ENCODE data around the gene GJB2.

The GJB2 gene

DNA sequence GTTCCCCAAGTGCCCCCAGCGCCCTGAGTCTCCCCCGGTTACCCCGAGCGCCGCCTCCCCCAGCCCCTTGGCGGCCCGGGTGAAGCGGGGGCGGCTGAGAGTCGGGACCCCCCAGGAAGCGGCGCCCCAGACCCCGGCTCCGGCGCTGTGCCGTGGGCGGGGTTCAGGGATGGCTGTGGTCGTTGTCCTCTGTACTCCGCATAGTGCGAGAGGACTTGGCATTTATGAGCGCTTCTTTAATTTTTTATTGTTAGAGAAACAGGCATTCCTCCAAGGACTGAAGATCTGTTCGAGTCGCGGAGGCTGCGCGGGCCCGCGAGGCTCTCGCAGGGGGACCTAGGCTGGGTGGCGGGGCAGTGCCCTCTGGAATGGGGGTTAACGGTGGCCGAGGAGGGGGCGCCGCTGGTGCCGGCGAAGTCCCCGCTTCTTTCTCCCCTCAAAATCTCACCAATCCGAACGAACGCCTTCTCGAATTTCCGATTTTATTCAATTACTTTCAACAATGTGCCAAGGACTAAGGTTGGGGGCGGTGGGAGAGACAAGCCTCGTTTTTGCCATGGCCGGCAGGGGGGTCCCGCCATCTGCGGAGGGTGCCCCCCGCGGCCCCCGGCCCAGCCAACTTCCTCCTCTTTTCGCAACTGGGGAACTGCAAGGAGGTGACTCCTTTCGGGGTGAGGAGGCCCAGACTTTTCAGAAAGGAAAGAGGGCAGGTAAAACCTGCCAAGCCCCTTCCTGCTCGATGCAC lies 596 bp upstream of the GJB2 start:
- H3K4me3 ChIP-seq (ENCODE audit: control insufficient read depth, low read depth, low read length) = peak overlapping the region; percentile 55
- DNase-seq (ENCODE audit: low read depth) = no peak
- no peak for TF ChIP-seq CTCF (conservative IDR thresholded peaks at IDR 0.05; ENCODE audit: control insufficient read depth, insufficient read depth, low read depth, low read length)

GRCh38 chr13:20192158-20192835 lies 441 bp downstream of the GJB2 start:
- DNase-seq (ENCODE audit: low read depth) = peak; percentile 32
- peak overlapping the region; percentile 55 for H3K4me3 ChIP-seq (ENCODE audit: control insufficient read depth, low read depth, low read length)
- no peak for TF ChIP-seq CTCF (conservative IDR thresholded peaks at IDR 0.05; ENCODE audit: control insufficient read depth, insufficient read depth, low read depth, low read length)

DNA sequence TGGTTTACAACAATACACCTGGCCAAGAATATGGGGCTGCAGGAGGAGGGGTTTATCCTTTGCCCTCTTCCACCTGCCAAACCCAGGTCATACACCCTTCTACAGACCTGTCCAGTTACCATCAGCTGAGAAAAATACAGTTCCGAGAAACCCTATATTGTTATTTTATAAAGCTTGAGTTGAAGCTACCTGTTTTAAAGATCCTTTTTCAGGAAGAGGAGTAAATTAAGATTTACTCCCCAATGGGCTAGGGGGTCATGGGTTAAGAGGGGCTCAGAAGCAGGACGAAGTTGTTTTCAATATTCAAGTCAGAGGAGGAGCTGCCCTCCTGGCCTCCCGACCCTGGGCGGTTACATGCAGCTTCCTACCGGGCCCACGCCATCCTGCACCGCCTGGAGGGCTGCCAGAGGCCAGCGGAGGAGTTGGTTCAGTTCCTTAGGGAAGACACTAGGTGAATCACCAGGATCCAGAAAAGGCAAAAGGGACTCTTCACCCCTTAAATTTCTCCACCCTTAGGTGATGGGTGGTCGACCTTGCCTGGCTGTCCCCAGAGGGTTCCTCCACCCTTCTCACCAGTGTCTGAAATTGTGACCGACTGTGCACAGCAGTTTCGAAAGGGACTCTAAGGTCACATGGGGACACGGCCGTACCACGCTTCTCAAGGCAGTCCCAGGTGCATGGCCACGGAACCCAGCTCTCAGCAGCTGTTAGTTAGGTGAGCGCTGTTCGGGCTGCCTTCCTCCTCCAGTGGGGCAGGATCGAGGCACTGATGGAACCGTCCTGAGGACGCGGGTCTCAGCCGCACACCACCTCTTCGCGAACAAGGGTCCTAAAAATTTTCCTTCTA lies 1.2 kb downstream of the GJB2 start:
- no peak for TF ChIP-seq CTCF (conservative IDR thresholded peaks at IDR 0.05; ENCODE audit: control insufficient read depth, insufficient read depth, low read depth, low read length)
- peak overlapping the region; percentile 55 for H3K4me3 ChIP-seq (ENCODE audit: control insufficient read depth, low read depth, low read length)

DNA sequence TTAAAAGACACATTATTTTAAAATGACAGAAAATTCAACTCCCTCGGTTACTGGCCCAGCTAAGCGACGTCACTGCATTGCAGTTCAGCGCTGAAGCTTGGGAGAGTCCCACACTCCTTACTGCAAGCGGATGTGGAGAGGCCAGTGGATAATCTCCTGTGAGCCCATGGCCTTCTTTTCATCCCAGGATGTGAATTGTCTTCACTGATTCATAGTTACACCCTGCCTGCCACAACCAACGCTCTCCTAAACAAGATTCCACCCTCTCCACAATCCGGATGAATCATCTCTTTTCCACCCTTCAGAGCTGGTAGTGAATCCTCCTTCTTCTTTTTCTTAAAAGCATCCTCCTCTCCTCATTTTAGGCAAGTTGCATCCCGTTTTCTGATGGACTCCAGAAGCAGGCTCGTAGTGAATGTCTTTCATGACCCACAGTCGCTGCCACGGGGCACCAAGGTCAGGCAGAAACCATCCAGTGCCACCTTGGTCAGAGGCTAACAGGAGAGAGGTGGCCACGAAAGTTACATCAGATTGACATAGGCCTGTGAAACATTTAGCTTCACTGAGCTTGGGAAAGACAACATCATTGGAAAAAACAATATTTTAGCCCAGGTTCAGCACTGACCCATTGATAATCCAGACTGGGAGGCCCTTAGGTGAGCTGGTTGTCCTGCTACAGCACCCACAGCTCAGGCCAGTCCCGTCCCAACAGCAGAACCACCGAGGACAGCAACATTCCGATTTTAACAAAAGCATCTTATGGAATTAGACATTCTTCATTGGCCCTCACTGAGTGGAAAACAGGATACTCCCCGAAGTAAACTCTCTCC lies 2.0 kb downstream of the GJB2 start:
- H3K4me3 ChIP-seq (ENCODE audit: control insufficient read depth, low read depth, low read length) = peak overlapping the region; percentile 17
- no peak for TF ChIP-seq CTCF (conservative IDR thresholded peaks at IDR 0.05; ENCODE audit: control insufficient read depth, insufficient read depth, low read depth, low read length)
- peak; percentile 94 for DNase-seq (ENCODE audit: low read depth)

More for the DNA sequence above, 1.2 kb downstream of the GJB2 start:
- peak; percentile 83 for DNase-seq (ENCODE audit: low read depth)

DNA sequence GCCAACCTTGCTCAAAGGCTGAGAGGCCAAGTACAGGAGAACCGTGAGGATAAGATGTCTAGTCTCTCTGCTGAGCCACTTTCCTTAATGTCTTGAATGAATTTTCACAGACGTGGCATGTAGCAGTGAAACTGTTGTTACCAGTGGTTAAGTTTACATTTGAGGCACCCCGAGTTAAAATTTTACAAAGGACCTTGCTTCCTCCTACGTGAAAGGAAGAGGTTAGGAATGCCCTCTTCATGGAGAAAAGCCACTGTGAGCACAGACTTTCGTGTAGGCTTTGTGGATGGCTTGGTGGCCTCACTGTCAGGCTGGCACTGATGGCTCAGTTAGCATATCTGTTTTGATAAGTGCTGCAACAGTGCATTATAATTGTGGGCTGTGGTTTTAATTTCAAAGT lies 2.7 kb downstream of the GJB2 start:
- no peak for DNase-seq (ENCODE audit: low read depth)
- no peak overlapping the region for H3K4me3 ChIP-seq (ENCODE audit: control insufficient read depth, low read depth, low read length)

More for the DNA sequence above, 2.7 kb downstream of the GJB2 start:
- no peak for TF ChIP-seq CTCF (conservative IDR thresholded peaks at IDR 0.05; ENCODE audit: control insufficient read depth, insufficient read depth, low read depth, low read length)
